Uterus (tissue), 4 donors: ENCODE data around the gene UBE2E1. TPM values are rescaled to one million over a fixed set of nuclear protein-coding genes. Genes with fewer than 3 reads are reported as not detected.
A peak's percentile ranks its signal among the peaks of the same experiment; 100 is the strongest.

Source experiments
- DNase-seq, 2 donors: peaks; one replicate each; pipeline ENCODE4 v3.0.0-alpha.2; 2019 to 2020
- H3K27ac ChIP-seq, 2 donors: fragments of 200-600 bp; sonication (generic); 1 replicate in 1 of 2; 2 replicates in 1 of 2; pipeline ENCODE4 v1.5.1; 2016 to 2018
- H3K27me3 ChIP-seq, 2 donors: fragments of 200-600 bp; sonication (generic); one replicate each; pipeline ENCODE4 v1.5.1; 2018 to 2019; ENCODE audit warnings: control low read depth in 1 of 2
- H3K36me3 ChIP-seq, 2 donors: fragments of 200-600 bp; sonication (generic); one replicate each; pipeline ENCODE4 v1.5.1; 2019; ENCODE audit warnings: control low read depth in 1 of 2
- H3K4me1 ChIP-seq, 2 donors: fragments of 200-600 bp; sonication (generic); one replicate each; pipeline ENCODE4 v1.5.1; 2018 to 2019; ENCODE audit warnings: control low read depth in 1 of 2
- H3K4me3 ChIP-seq, 2 donors: fragments of 200-600 bp; sonication (generic); 1 replicate in 1 of 2; 2 replicates in 1 of 2; pipeline ENCODE4 v1.5.1; 2018 to 2019; ENCODE audit warnings: mild to moderate bottlenecking in 1 of 2
- H3K9me3 ChIP-seq, 2 donors: fragments of 200-600 bp; sonication (generic); one replicate each; pipeline ENCODE4 v1.5.1; 2019; ENCODE audit warnings: control low read depth in 1 of 2
- CTCF ChIP-seq, 4 experiments: fragments of 200-600 bp in 2 of 4; fragments of 450-650 bp in 2 of 4; sonication (generic) in 2 of 4; IDR thresholded peaks; one replicate each; pipeline ENCODE4 v1.5.1; 2016 to 2019; ENCODE audit warnings: antibody characterized with exemption in 4 of 4, mild to moderate bottlenecking in 2 of 4, moderate library complexity in 1 of 4
- POLR2A ChIP-seq, 2 donors: fragments of 450-650 bp; IDR thresholded peaks; one replicate each; pipeline ENCODE4 v1.6.1; 2016; ENCODE audit warnings: antibody characterized with exemption in 2 of 2, mild to moderate bottlenecking in 1 of 2, moderate library complexity in 1 of 2
- intact Hi-C: fragments of 100-400 bp; cut with DNase I; formaldehyde crosslinking; loops from one replicate; pipeline ENCODE4 v1.15.1; 2023; ENCODE audit warnings: low total_unique reads
- total RNA-seq, 4 donors: library from RNA; depleted of rRNA in 3 of 4; stranded (reverse); fragments of >200 nt in 3 of 4; gene quantifications; one replicate each; pipeline versions ENCODE4 v1.1.0 to v1.2.4, GENCODE V29; 2014 to 2023
- donor health status: DM: yes; HTN: yes; CAD: no.

Gene UBE2E1
- total RNA-seq, 4 donors from 2014 or later, result 67.9 to 158 (median 95.7) TPM

- Histone ChIP-seq H3K4me3 (peak overlapping the region; percentile 87 to 95), H3K27ac (peak overlapping the region; percentile 94 to 97), H3K36me3 (no peaks in the 10 kb centered on the region), H3K4me1 (no peaks in the 10 kb centered on the region), H3K9me3 (no peaks in the 10 kb centered on the region), H3K27me3 (no peaks in the 10 kb centered on the region)
- intact Hi-C loops, result no loop called here
- no peak for DNase-seq
- TF ChIP-seq POLR2A (IDR thresholded peaks at IDR 0.05) (peak in 1 of 2 donors; percentile 15), CTCF (IDR thresholded peaks at IDR 0.05) (no peak)
Observed at GRCh38 chr3:23807424-23808015, 1.8 kb downstream of the UBE2E1 start.

- intact Hi-C loops, result no loop called here
- Histone ChIP-seq H3K4me1 (no peaks in the 10 kb centered on the region), H3K4me3 (no peak overlapping the region), H3K27ac (peak overlapping the region; percentile 94 to 97), H3K9me3 (no peaks in the 10 kb centered on the region), H3K36me3 (no peaks in the 10 kb centered on the region), H3K27me3 (no peaks in the 10 kb centered on the region)
- TF ChIP-seq POLR2A (IDR thresholded peaks at IDR 0.05) (no peak), CTCF (IDR thresholded peaks at IDR 0.05) (no peak)
- no peak for DNase-seq
Observed at GRCh38 chr3:23808525-23808924, 2.8 kb downstream of the UBE2E1 start.

- Histone ChIP-seq H3K27me3 (no peaks in the 10 kb centered on the region), H3K36me3 (no peaks in the 10 kb centered on the region), H3K4me3 (no peak overlapping the region), H3K9me3 (no peaks in the 10 kb centered on the region), H3K27ac (peak overlapping the region; percentile 3 to 97), H3K4me1 (no peaks in the 10 kb centered on the region)
- intact Hi-C loops, result no loop called here
- TF ChIP-seq CTCF (IDR thresholded peaks at IDR 0.05), result no peak
- no peak for TF ChIP-seq POLR2A (IDR thresholded peaks at IDR 0.05)
- DNase-seq, result no peak
Observed at GRCh38 chr3:23809294-23809693, 3.5 kb downstream of the UBE2E1 start.

DNA sequence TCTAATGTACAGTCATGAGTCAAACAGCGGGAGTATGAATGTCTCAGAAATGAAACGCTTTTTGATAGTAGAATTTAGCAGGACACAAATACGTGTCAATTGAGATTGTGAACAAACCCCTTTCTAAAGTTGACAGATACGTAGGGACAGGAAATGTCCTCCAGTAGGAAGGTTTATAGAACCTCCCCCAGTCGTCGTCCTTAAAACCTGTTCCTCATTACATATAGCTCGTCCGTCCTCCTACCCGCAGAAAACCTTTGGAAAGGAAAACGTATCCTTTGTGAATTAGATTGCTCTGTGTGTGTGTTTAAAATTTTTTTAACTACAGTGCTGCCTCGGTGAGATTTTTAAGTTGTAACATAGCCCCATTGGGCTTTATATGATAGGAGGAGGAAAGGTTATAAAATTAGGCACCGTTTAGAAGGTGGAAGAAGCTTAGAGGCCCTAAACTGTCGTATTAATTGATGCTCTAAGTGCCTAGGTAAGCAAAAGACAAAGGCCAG, 4.1 kb downstream of the UBE2E1 start:
- Histone ChIP-seq H3K27me3 (no peaks in the 10 kb centered on the region), H3K4me1 (no peaks in the 10 kb centered on the region), H3K36me3 (no peaks in the 10 kb centered on the region), H3K27ac (peak overlapping the region; percentile 81 to 90), H3K9me3 (no peaks in the 10 kb centered on the region), H3K4me3 (peak overlapping the region; percentile 48 to 64)
- DNase-seq, result no peak
- TF ChIP-seq CTCF (IDR thresholded peaks at IDR 0.05), result no peak
- no peak for TF ChIP-seq POLR2A (IDR thresholded peaks at IDR 0.05)
- intact Hi-C loops, result no loop called here

DNA sequence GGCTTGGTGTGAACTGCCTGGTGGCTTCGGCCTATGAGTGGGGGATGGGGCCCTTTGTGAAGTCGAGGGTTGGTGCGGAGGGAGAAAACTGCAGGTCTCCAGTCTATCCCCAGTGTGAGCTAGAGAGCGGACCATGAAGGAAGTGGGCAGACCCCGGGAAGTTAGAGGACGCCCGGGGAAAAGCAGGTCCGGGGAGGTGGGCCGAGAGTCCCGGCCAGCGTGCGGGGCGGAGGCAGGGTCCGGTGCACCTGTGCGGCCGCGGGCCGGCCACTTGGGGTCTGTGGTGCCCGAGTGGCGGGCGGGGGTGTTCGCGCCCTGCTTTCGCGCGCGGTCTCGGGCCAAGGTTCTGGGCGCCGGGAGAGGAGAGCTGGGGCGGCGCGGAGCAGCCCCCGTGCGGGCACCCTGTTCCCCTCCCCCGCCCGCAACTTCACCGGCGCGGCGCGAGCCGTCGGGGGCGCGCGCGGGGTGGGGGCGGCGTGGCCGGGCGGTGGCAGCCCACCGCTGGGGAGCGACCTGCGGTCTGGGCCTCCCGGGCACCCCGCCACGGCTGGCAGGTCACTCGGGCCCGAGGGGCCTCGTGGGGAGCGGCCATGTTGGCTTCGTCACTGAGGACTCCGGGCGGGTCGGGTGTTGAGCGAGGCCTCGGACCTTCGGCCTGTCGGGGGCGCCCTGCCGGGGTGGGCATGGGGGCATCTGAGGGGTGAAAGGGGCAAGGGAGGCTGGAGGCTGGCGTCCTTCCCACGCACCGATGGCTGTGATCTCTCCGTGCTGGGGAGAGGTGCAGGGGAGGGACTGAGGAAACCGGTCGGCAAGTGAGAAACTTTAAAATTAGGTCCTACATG, 4.8 kb downstream of the UBE2E1 start:
- H3K27ac ChIP-seq, result peak overlapping the region; percentile 81 to 90
- no peaks in the 10 kb centered on the region for H3K36me3 ChIP-seq
- peak overlapping the region; percentile 48 to 64 for H3K4me3 ChIP-seq
- H3K27me3 ChIP-seq, result no peaks in the 10 kb centered on the region
- TF ChIP-seq POLR2A (IDR thresholded peaks at IDR 0.05), result no peak
- no peak for TF ChIP-seq CTCF (IDR thresholded peaks at IDR 0.05)
- no peaks in the 10 kb centered on the region for H3K9me3 ChIP-seq
- intact Hi-C loops, result no loop called here
- no peaks in the 10 kb centered on the region for H3K4me1 ChIP-seq
- peak; percentile 39 to 52 for DNase-seq
